ENCODE data around the gene BMP5.

- no peak for TF ChIP-seq CTCF (optimal IDR thresholded peaks at IDR 0.05 in 1 of 3, IDR thresholded peaks at IDR 0.05 in 1 of 3, conservative IDR thresholded peaks at IDR 0.05 in 1 of 3; ENCODE audit: extremely low read depth in 1 of 3, insufficient read depth in 2 of 3, low read length in 3 of 3)
- TF ChIP-seq EZH2 (IDR thresholded peaks at IDR 0.05; ENCODE audit: low read length) = no peak
Measured at GRCh38 chr6:55888917-55889316, 13.5 kb upstream of the BMP5 start.

Data from keratinocyte (primary cell).